ENCODE measurements around the gene LRRC42.
"Not testable (repeated sequence)": the region's sequence is repeated elsewhere in the genome, so short reads cannot be mapped to it uniquely, and the experiment has no call there.

Gene LRRC42

GRCh38 chr1:53986458-53986857 is 40.3 kb downstream of the LRRC42 start:
- no peak overlapping the region for H3K4me2 ChIP-seq (ENCODE audit: low read depth, low read length, poor library complexity, severe bottlenecking)
- no peak overlapping the region for H3K9ac ChIP-seq (ENCODE audit: low read length)
- no peak overlapping the region for H3K27ac ChIP-seq (ENCODE audit: low read depth, low read length)
- H3K9me2 ChIP-seq (replicated peaks; ENCODE audit: insufficient read depth, low read length): no peaks in the 10 kb centered on the region
- H3K9me3 ChIP-seq (ENCODE audit: insufficient read depth, low read length): no peaks in the 10 kb centered on the region; the same call in 1 of the 2 replicates
- no peaks in the 10 kb centered on the region for H4K20me1 ChIP-seq (ENCODE audit: low read depth, low read length)
- H3K27me3 ChIP-seq (ENCODE audit: low read length): no peaks in the 10 kb centered on the region
- no peak overlapping the region for H2AFZ ChIP-seq (ENCODE audit: low read depth, low read length, severe bottlenecking)
- H3F3A ChIP-seq (ENCODE audit: insufficient read depth): no peaks in the 10 kb centered on the region
- H3K4me3 ChIP-seq (ENCODE audit: insufficient read depth, low read length, poor library complexity, severe bottlenecking): no peak overlapping the region
- H3K79me2 ChIP-seq (ENCODE audit: insufficient read depth, low read length): no peaks in the 10 kb centered on the region
- TF ChIP-seq EZH2phosphoT487 (conservative IDR thresholded peaks at IDR 0.05; ENCODE audit: low read length) (no peak), CTCF (IDR thresholded peaks at IDR 0.05; ENCODE audit: insufficient read depth, low read length, poor library complexity, severe bottlenecking) (no peak)
- H3K36me3 ChIP-seq (ENCODE audit: low read length): no peaks in the 10 kb centered on the region

- H4K20me1 ChIP-seq (ENCODE audit: low read depth, low read length): no peaks in the 10 kb centered on the region
Observed at GRCh38 chr1:53987880-53988279, 41.7 kb downstream of the LRRC42 start.

GRCh38 chr1:53992085-53992874 is 46.1 kb downstream of the LRRC42 start:
- Histone ChIP-seq H3F3A (ENCODE audit: insufficient read depth) (no peaks in the 10 kb centered on the region), H3K27ac (ENCODE audit: low read depth, low read length) (no peak overlapping the region), H3K9ac (ENCODE audit: low read length) (no peak overlapping the region), H3K9me2 (replicated peaks; ENCODE audit: insufficient read depth, low read length) (no peaks in the 10 kb centered on the region), H3K4me3 (ENCODE audit: insufficient read depth, low read length, poor library complexity, severe bottlenecking) (no peak overlapping the region), H3K4me2 (ENCODE audit: low read depth, low read length, poor library complexity, severe bottlenecking) (no peak overlapping the region), H3K9me3 (ENCODE audit: insufficient read depth, low read length) (peaks cover 8% of the 10 kb centered on the region; the same call in 1 of the 2 replicates), H4K20me1 (ENCODE audit: low read depth, low read length) (no peaks in the 10 kb centered on the region), H2AFZ (ENCODE audit: low read depth, low read length, severe bottlenecking) (no peak overlapping the region), H3K36me3 (ENCODE audit: low read length) (no peaks in the 10 kb centered on the region), H3K79me2 (ENCODE audit: insufficient read depth, low read length) (no peaks in the 10 kb centered on the region), H3K27me3 (ENCODE audit: low read length) (no peaks in the 10 kb centered on the region)
- TF ChIP-seq EZH2phosphoT487 (conservative IDR thresholded peaks at IDR 0.05; ENCODE audit: low read length) (no peak), CTCF (IDR thresholded peaks at IDR 0.05; ENCODE audit: insufficient read depth, low read length, poor library complexity, severe bottlenecking) (no peak)

More at GRCh38 chr1:53987880-53988279, 41.7 kb downstream of the LRRC42 start:
- Histone ChIP-seq H3K4me3 (ENCODE audit: insufficient read depth, low read length, poor library complexity, severe bottlenecking) (no peak overlapping the region), H3K27me3 (ENCODE audit: low read length) (no peaks in the 10 kb centered on the region), H3K79me2 (ENCODE audit: insufficient read depth, low read length) (no peaks in the 10 kb centered on the region), H3K9ac (ENCODE audit: low read length) (no peak overlapping the region), H3K36me3 (ENCODE audit: low read length) (no peaks in the 10 kb centered on the region), H3K9me3 (ENCODE audit: insufficient read depth, low read length) (peaks cover 8% of the 10 kb centered on the region; the same call in 1 of the 2 replicates), H2AFZ (ENCODE audit: low read depth, low read length, severe bottlenecking) (no peak overlapping the region), H3F3A (ENCODE audit: insufficient read depth) (no peaks in the 10 kb centered on the region), H3K27ac (ENCODE audit: low read depth, low read length) (no peak overlapping the region), H3K4me2 (ENCODE audit: low read depth, low read length, poor library complexity, severe bottlenecking) (no peak overlapping the region), H3K9me2 (replicated peaks; ENCODE audit: insufficient read depth, low read length) (no peaks in the 10 kb centered on the region)
- no peak for TF ChIP-seq EZH2phosphoT487 (conservative IDR thresholded peaks at IDR 0.05; ENCODE audit: low read length)

GRCh38 chr1:53994516-53994915 is 48.4 kb downstream of the LRRC42 start:
- not testable (repeated sequence) for H4K20me1 ChIP-seq (ENCODE audit: low read depth, low read length); H3K27ac ChIP-seq (ENCODE audit: low read depth, low read length); H3K36me3 ChIP-seq (ENCODE audit: low read length); H3K4me3 ChIP-seq (ENCODE audit: insufficient read depth, low read length, poor library complexity, severe bottlenecking); H3K79me2 ChIP-seq (ENCODE audit: insufficient read depth, low read length); H2AFZ ChIP-seq (ENCODE audit: low read depth, low read length, severe bottlenecking); H3K4me2 ChIP-seq (ENCODE audit: low read depth, low read length, poor library complexity, severe bottlenecking); H3K9me3 ChIP-seq (ENCODE audit: insufficient read depth, low read length); H3F3A ChIP-seq (ENCODE audit: insufficient read depth); H3K9me2 ChIP-seq (replicated peaks; ENCODE audit: insufficient read depth, low read length); H3K9ac ChIP-seq (ENCODE audit: low read length); H3K27me3 ChIP-seq (ENCODE audit: low read length)

All from SU-DHL-6 (cell line).